ENCODE results near the gene PTCH2.
A peak's percentile ranks its signal among the peaks of the same experiment; 100 is the strongest.
"Not testable (repeated sequence)": the region's sequence is repeated elsewhere in the genome, so short reads cannot be mapped to it uniquely, and the experiment has no call there.

The PTCH2 gene

DNA sequence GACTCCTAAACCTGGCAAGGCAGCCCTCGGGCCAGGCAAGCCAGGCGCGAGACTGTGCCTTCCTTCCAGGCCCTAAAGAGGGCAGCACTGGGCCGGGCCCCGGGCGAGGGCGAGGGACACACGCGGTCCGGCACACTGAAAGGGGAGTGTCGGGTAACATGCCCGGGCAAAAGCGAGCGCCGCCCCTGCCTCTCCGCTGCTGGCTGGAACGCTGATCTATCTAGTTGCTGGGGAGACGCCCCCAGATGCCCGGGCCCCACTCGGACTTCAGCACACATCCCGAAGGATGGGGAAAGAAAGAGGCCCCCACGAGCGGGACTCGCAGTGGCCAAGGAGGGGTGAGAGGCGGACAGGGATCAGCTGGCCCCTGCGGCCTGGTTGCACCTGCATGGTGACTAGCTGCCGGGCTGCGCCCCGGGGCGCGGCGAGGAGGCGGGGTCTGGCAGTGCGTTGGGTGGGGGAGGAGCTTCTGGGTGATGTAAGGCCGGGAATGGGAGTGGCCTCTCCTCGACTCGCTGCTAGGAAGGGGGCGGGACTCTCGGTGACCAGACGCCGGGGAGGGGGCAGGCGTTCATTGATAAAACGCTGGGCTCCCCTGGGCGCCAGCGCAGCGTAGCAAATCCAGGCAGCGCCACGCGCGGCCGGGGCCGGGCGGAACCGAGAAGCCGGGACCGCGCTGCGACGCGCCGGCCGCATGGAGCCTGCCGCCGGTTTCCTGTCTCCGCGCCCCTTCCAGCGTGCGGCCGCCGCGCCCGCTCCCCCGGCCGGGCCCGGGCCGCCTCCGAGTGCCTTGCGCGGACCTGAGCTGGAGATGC lies 43.1 kb downstream of the PTCH2 start, which contains the start of gene PLK3:
Gene PLK3 (plus strand): TSS at position 608 of the 815 bp plus-strand sequence. CDS start 87 bp downstream, at position 695.
- peak; percentile 98 for DNase-seq

DNA sequence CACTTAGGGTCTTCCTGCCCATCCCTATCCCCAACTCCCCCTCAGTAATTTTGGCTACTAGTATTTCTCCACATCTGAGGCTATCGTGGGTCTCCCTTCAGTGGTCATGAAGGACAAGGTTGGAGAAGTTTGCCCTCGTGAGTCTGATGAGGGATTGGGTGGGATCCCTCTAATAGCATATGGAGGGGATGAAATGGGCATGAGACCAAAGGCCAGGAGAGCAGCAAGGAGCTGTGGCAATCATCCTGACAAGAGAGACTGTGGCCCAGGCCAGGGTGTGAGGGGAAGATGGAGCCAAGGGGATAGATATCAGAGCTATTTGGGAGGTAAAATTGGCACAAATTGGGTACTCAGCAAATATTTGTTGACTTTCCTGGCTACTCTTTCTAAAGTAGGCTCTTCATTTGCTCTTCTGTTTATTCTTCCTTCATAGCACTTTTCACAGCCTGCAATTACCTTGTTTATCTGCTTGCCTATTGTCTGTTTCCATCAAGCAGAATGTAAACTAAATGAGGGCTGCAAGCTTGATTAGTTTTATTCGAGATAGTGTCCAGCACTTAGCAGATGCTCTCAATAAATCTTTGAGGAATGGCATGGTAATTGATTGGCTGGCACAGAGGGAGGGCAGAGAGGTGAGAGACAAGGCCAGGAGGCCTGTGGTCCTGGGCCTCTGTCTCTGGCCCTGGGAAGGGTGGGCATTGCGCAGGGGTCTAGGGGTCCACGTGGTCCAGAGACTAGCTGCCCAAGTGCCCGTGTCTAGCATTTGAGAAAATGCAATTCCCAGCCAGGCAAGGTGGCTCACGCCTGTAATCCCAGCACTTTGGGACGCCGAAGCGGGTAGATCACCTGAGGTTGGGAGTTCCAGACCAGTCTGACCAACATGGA lies 44.3 kb downstream of the PTCH2 start:
- DNase-seq, result no peak

DNA sequence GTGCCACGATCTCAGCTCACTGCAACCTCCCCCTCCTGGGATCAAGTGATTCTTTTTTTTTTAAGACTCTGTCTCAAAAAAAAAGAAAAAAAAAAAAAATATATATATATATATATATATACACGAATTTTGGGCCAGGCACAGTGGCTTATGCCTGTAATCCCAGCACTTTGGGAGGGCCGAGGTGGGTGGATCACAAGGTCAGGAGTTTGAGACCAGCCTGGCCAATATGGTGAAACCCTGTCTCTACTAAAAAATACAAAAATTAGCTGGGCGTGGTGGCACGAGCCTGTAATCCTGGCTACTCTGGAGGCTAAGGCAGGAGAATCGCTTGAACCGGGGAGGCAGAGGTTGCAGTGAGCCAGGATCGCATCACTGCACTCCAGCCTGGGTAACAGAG lies 45.2 kb downstream of the PTCH2 start:
- DNase-seq, result not testable (repeated sequence)

DNA sequence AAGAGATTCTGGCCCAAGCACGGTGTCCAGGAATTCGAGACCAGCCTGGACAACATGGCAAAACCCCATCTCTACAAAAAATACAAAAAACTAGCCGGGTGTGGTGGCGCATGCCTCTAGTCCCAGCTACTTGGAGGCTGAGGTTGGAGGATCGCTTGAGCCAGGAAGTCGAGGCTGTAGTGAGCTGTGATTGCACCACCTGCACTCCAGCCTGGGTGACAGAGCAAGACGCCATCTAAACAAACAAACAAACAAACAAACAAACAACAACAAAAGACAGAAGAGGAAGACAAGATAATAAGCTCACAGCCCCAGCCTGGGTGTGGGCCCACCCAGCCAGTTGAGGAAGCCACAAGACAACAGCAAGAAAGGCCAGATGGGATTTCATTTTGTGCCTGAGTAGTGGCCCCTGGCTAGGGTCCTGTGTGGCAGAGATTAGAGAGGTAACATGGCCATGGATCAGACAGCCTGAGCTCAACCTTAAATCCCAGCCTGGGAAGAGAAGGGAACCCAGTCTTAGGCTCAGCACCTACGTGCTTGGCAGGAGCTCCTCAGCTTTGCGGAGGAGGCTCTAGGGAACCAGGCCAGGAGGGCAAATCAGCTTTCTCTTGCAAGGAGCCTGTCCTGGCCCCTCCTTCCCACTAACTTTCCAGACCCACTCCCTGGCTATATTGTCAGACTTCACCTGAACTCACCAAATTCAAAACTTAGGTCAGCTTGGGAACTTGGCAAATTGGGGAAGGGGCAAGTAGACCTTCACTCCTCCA lies 50.1 kb downstream of the PTCH2 start:
- DNase-seq, result no peak

DNA sequence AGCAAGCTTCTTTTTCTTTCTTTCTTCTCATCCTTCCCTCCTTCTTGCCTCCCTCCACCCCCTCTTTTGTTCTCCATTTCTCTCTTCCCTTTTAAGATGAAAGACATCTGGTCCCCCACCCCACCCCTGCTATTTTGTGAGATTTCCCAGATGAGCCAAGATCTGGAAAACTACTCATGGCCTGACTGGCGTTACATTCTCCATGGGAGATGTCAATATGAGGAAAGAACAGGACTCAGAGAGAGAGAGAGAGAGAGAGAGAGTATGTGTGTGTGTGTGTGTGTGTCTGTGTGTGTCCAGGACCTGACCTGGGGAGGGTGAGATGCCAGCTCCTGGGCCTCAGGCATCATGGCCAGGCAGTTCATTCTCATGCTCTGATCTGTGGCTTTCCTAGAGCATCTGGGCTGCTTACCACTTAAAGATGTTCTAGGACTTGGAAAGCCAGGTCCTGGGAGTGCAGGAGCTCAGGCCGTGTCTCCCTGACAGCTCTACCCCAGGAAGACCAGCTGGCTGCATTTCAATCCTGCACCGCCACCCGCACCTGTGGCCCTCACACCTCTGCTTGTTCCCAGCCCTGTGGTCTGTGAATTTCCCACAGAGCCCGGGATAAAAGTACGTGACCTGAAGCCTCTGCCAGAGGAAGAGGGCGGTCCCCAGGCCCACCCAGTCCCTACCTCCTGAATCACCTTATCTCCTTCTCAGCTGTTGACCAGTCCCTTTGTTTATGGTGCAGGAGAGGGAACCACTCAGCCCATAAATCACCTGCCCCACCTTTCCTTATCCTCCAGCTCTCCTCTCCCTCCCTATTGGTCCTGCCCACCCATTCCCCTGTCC lies 51.9 kb downstream of the PTCH2 start:
- no peak for DNase-seq

DNA sequence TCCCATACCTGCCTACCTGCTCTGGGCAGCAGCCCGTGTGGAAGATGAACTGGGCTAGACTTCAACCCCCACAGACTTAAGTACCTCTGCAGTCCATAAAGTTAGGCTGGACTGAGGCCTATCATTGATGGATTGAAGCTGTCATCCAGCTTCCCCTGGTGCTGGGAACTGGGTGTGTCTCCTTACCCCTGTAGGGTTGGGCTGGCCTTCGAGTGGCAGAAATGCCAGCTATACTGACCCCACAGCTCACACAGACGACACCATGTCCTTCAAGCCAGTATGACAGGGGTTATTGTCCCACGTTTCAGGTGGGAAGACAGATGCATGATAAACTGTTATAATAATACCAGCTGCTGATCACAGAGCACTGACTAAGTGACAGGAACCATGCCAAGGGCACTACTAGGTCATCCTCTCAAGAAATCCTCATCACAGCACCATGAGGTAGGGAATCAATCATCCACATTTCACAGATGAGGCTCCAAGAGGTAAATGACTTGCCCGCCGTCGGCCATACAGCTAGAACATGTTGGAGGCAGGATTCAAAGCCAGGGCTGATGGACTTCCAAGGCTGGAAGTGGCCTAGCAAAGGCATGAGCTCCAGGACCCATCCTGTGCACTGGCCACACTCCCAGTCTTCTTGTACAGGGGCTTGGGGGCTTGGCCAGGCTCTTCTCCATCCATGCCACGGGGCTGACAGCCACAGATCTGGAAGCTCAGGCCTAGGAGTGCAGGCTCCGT lies 54.8 kb downstream of the PTCH2 start, which contains the start of gene BEST4:
Gene BEST4 (minus strand): TSS at position 51 of the 741 bp plus-strand sequence. CDS start 465 bp downstream, outside the sequence.
- no peak for DNase-seq

DNA sequence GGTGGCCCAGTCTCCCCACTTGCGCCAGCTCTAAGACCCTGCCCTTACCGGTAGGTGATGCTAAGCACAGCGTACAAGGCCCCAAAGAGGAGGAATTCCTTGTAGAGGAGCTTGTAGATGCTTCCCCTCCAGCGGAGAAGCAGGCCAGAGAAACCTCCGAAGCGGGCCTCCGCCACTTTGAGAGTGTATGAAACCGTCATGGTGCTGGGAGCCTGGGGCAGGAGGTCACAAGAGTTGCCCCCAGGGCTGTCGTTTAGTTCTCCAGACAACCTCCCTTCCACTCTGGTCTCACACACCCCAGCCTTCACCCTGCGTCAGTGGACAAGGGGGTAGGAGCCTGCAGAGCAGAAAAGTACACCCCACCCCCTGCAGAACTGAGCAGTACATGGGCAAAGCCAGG lies 55.5 kb downstream of the PTCH2 start:
- DNase-seq, result no peak

DNA sequence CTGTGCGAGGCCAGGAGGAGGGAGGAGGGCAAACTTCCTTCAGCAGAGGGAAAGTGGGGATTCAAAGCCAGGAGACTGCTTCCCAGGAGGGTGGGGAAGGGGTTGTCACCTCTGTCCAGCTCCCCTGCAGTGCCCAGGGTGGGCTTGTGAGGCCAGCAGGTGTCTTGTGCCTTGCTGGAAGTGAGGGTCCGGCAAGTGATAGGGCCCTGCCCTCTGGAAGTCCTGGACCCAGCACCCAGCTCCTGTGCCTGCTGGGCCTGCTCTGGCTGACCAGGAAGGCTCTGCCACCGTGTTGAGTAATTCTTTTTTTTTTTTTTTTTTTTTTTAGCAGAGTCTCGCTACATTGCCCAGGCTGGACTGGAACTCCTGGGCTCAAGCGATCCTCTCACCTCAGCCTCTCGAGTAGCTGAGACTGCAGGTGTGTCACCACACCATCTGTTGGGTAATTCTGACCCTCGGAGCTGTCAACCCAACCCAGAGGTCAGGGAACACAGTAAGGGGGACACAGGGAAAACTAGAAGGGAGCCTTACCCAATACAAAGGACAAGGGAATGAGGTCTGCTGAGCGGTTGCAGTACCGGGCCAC lies 56.1 kb downstream of the PTCH2 start:
- no peak for DNase-seq

DNA sequence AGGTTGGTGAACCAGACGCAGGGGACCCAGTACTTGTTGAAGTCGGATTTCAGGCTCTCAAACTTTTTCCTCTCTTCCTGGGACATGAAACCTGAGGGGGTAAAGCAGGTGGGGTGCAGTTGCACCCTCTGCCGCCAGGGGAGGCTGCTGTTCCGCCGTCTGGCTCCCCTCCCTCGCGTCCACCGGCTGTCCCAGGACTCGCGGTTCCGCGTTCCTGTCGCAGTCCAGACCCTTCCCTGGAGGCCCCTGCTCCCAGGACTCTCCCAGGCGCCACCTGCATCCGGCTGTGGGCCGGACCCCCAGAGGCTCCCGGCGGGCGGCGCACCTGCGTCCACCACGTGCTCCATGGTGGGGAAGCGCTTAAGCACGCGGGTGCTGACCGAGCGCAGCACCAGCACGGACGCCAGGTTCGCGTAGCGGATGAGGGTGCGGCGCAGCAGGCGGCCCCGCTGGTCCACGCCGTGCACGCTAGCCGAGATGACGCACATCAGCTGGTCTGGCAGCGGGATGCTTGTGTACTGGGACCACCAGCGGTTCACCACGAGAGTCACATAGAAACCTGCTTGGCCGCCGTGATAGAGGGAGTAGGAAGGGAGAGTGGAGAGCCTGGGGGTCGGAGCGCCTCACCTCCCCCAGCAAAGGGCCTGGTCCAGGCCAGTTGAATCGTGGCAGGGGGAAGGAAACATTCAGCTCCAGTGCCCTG lies 56.8 kb downstream of the PTCH2 start:
- no peak for DNase-seq

DNA sequence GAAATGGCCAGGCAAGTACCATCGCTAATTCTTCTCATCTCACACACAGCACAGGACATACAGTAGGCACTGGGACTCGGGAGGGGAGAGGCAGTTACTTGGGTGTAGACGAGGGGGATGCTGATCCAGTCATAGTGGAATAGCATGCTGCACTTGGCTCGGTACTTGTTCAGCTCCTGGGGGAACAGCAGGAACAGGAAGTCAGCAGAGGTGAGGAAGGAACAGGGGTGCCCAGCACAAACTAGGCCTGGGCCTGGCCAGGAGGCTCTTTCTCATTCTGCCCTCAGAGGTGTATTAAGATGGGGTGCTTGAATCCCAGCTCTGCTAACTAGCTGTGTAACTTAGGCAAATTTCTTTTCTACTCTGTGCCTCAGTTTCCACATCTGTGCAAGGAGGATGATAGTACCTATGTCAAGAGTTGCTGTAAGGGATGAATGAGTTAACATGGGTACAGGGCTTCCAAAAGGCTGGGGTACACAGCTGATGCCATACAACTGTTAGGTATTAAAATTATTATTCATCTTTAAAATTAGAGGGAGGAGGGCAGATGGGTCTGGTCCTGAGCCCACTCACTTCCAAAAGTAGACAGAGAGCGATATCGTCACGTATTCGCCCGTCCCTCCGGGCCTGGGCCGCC lies 57.4 kb downstream of the PTCH2 start:
- no peak for DNase-seq

DNA sequence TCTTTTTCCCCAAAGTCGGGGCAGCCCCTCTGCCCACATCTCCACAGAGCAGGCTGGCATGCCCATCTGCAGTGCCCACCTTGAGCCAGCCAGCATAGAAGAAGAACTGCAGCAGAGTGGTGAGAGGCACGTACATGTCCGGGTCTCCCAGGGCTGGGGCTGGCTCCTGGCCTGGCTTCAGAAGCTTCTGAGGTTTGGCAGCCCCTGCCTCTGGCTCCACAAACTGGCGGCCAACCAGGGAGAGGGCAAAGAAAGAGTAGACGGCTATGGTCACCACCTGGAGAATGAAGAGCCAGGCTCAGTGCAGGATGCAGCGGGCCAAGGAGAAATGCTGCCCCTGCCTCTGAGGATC lies 58.0 kb downstream of the PTCH2 start:
- no peak for DNase-seq

DNA sequence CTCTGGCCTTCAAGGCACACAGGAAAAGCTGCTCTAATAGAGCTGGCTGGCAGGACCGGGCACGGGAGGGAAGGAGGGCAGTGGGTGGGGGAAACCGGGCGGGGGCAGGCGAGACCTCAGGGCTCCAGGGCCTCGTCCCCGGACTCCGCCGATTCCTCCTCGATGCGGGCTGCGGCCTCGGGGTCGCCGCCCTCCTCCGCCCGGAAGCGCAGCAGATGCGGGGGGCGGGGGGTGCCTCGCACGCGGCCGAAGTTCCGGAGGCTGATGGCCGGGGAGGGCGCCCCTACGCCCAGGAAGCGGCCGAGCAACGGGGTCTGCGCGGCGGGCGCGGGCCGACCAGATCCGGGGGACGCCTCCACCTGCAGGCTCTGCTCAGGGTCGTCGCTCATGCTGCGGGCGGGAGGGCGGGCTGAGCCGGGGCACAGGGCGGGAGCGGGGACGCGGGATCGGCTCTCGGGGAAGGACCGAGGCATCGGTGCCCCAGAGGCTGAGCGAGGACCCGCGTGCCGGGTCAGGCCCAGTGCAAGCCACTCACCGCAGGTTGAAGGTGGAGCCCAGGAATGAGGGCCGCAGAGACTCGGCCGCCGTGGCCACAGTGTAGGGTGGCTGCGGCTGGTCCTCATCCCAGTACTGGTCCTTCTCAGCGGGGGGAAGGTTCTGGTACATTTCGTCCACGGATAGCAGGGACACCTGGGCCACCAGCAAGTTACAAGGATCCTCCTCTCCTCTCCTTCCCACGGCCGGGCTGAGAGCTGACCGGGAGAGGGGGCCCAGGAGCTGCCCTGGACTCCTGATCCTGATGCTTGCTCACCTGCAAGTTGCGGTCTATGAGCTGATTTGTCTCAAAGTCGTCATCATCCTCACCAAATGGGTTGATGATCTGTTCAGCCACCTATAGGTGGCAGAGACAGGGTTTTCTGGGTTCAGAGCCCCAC lies 58.7 kb downstream of the PTCH2 start:
- no peak for DNase-seq

DNA sequence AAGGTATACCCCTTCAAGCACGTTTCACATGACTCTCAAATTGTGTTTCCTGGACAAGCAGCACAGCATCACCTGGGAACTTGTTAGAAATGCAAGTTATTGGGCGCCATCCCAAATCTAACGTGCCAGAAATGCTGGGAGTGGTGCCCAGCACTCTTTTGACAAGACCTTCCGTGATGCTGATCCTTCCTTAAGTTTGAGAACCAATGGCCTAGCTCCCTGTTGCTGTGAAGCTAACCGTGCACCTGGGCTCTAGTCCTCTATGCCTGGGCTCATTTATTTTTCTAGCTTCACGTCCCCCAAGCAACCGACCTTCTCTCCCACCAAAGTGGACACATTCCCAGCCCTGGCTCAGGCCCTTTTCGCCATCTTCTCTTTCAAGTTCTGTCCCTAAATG lies 59.4 kb downstream of the PTCH2 start:
- DNase-seq, result no peak

DNA sequence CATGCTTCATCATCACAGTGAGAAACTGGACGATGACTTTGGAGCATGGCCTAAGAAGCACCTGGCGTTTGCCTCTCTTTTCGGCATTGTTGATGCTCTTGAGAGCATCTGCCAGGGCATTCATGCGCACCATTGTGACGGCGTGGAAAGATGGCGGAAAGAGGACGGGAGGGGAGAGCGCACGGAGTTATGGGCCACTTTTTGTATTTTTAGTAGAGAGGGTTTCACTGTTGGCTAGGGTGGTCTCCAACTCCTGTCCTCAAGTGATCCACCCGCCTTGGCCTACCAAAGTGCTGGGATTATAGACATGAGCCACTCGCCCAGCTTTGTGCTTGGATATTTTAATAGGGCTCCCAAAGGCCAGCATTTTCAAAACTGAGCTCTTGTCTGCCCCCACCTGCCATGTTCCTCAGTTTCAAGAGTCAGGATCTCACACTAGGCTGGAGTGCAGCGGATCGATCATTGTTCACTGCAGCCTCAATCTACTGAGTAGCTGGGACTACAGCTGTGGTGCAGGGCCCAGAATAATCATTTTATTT lies 62.4 kb downstream of the PTCH2 start:
- no peak for DNase-seq

DNA sequence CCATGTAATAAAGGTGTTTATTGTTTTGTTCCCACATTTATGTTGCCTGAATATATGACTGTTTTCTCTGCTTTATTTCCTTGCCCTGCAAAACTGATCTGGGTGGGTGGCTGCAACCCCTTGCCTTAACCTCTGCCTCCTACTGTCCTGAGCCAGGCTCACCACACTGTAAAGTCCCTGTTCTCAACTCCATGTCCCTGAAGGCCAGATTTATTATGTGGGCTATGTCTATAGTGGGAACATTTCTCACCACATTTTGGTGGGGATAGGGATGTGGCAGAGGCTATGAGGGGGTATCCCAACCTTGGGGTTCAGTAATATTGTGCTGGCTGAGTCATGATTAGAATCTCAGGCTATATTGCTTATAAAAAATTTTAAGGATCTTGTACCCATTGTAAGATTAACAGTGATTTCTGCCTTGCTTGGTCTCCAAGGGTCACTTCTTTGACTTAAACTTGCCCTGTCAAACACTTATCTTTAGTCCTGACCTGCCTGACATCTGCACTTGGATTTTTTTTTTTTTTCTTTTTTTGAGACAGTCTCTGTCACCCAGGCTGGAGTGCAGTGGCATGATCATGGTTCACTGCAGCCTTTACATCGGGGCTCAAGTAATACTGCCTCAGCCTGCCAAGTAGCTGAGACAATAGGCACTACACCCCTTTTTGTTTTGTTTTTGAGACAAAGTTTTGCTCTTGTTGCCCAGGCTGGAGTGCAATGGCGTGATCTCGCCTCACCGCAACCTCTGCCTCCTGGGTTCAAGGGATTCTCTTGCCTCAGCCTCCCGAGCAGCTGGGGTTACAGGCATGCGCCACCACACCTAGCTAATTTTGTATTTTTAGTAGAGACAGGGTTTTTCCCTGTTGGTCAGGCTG lies 64.1 kb downstream of the PTCH2 start:
- no peak for DNase-seq

DNA sequence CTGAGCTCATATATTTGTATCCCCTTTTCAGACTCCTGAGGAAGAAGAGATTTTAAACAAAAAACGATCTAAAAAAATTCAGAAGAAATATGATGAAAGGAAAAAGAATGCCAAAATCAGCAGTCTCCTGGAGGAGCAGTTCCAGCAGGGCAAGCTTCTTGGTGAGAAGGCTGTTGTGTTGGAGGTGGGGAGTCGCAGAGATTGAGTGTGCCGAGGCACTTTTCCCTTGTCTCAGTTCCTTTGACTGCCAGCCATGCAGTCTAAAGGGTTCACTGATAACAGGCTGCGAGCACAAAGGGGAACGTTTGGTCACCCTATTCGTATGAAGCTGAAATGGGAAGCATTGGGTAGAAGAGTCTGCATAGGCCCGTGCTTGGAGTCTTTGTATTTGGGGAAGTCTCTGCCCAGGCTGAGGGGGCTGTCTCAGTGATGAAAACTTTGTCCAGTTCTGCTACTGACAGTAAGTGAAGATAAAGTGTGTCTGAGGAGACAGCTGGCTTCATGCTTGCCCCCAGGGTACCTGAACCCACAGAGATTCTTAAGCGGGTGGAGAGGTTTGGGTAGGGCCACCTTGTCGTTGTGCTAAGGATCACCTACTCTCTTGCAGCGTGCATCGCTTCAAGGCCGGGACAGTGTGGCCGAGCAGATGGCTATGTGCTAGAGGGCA lies 65.0 kb downstream of the PTCH2 start:
- no peak for DNase-seq

DNA sequence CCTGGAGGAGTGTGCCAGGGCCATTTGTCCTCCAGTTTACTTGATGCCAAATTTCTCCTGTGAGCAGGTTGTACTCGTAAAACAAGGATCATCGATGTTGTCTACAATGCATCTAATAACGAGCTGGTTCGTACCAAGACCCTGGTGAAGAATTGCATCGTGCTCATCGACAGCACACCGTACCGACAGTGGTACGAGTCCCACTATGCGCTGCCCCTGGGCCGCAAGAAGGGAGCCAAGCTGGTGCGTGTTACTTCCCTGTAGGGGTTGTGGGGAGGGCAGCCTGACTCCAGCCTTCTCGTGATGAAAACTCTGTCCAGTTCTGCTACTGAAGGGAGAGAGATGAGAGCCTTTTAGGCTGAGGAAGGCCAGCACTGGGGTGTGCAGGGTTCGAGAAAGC lies 65.5 kb downstream of the PTCH2 start:
- DNase-seq, result no peak
